HFF-Myc (cell line): ENCODE measurements around the gene FOXN3.

ENCODE experiments used
- DNase-seq: peaks from one replicate; pipeline ENCODE4 v3.0.0-alpha.2; 2011; ENCODE audit warnings: low read depth; ENCODE audit errors: extremely low read depth
- H3K4me3 ChIP-seq: replicated peaks from 2 replicates; pipeline ENCODE4 v1.5.1; 2011; ENCODE audit warnings: low read depth, mild to moderate bottlenecking, control low read depth, low read length
- CTCF ChIP-seq: IDR thresholded peaks from 2 replicates; pipeline ENCODE4 v1.5.1; 2012; ENCODE audit warnings: mild to moderate bottlenecking, low read depth, low read length, control low read depth; ENCODE audit errors: missing control alignments

Gene FOXN3

DNA sequence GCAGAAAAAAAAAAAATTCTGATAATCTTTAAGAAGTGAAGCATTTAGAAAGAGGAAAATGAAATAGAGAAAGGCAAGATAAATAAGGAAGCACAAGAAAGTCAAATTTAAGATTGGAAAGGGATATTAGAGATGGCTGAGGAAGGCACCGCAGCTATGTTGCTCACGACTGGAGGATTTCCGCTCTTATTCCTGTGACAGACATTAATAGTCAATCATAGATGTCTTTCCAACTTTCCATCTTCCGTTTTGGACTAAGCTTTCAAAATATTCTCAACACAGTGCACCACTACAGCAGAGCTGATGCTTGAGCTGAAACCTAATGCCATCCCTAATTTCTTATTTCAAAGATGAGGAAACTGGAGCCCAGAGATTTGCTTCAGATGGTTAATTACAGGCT lies 290.6 kb downstream of the FOXN3 start:
- DNase-seq: no peak
- H3K4me3 ChIP-seq: no peak overlapping the region
- TF ChIP-seq CTCF: no peak

- no peak for DNase-seq
- no peak overlapping the region for H3K4me3 ChIP-seq
- TF ChIP-seq CTCF: no peak
These were observed 291.8 kb downstream of the FOXN3 start for GRCh38 chr14:89125216-89125615.

- no peak for TF ChIP-seq CTCF
- no peak overlapping the region for H3K4me3 ChIP-seq
- no peak for DNase-seq
These were observed 293.2 kb downstream of the FOXN3 start for GRCh38 chr14:89123851-89124250.

DNA sequence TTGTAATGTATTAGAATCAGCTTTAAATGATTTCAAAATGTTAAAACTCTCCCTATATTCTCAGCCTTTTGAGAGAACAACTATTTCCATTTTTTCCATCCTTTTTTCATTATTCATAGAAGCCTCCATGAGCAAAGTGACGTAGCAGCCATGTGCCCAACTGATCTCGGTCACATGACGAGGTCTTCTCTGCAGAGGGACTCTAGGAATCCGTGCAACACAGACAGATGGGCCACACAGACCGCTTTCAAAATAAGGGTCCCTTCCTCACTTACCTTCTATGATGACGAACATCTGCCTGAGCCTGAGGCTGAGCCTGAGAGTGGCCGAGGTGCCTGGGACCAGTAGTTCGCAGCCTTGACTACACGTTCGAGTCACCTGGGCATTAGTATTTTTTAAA lies 293.8 kb downstream of the FOXN3 start:
- no peak for DNase-seq
- no peak for TF ChIP-seq CTCF
- H3K4me3 ChIP-seq: no peak overlapping the region

DNA sequence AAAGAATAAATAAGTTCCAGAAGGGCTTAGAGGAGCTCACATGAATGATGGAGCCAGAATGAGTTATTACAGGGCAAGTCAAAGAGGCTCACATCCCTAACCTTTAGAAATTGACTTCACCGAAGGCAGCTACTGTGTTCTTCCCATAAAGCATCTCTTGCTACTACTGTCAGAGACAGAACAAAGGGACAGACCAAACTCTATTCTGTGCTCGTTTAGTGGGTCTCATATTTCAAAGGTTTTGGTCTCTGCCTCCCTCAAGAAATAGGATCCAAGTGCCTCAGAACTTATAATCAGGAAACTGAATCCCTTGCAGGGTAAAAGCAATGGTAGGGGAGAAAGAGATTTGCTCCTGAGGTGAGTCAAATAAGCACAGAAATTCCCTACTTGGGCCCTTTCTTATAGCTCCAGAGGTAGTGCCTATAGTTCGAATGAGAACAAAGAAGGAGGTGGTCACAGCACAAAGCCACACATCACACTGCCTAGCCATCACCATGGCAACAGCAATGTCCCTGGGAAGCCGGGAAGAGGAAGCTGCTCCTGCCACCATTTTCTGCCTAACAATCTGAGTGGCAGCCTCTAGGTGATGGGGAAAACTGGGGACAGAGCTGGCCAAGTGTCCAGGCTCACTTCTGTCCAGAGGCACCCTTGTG lies 294.9 kb downstream of the FOXN3 start:
- TF ChIP-seq CTCF: no peak
- DNase-seq: no peak
- H3K4me3 ChIP-seq: no peak overlapping the region

GRCh38 chr14:89117012-89117411 lies 300.0 kb downstream of the FOXN3 start:
- no peak overlapping the region for H3K4me3 ChIP-seq
- DNase-seq: no peak
- TF ChIP-seq CTCF: no peak

DNA sequence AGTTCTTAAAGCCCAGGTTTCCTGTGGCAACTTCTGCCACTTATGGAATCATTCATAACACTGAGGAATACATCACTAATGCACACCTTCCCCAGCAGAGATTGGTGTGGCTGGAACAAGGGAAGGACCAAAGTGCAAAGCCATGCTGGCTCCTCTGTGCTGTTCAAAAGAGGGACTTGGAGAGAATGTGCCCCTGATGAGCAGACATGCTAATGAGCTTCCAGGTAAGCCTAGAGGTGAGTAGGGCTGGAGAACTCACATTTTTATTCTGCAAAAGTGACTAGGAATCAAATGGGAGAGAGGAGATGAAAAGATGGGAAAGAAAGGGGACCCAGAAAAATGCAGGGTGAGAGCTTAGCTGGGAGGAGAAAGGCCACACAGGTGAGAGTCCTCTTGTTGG lies 302.9 kb downstream of the FOXN3 start:
- no peak for DNase-seq
- H3K4me3 ChIP-seq: no peak overlapping the region
- TF ChIP-seq CTCF: no peak
